Fibroblast of mammary gland (primary cell): ENCODE results near the gene TAPBP.
A peak's percentile ranks its signal among the peaks of the same experiment; 100 is the strongest.
"Not testable (repeated sequence)": the region's sequence is repeated elsewhere in the genome, so short reads cannot be mapped to it uniquely, and the experiment has no call there.

Experiments
- DNase-seq: peaks from one replicate; pipeline ENCODE4 v3.0.0-alpha.2; 2010; ENCODE audit warnings: low read depth
- H3K4me3 ChIP-seq: 2 replicates; pipeline ENCODE4 v1.5.1; 2011; ENCODE audit warnings: low read depth, mild to moderate bottlenecking, low read length, moderate library complexity; ENCODE audit not compliant: control insufficient read depth
- TF ChIP-seq, protein P1 (sequence below): conservative IDR thresholded peaks from 2 replicates; pipeline ENCODE4 v1.5.1; 2011; ENCODE audit warnings: low read depth, low read length, inconsistent platforms; ENCODE audit not compliant: control insufficient read depth, insufficient read depth

The TAPBP gene

DNA sequence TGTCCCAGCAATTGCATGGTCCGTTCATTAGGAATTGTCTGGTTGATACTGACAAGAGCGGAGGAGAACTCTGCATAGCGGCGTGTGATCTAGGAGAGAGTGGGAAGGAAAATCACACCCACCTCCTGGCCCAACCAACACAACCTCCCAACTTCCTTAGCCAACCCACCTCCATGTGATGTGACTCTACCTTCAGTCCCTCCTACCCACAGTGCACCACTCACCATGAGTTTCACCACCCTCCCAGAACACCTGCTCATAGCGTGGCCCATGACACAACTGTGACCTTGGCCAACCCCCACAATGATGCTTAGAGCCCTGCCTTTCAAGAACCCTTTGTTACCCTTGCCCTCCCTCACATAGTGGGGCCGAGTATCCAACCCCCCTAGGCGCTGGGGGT, 49.9 kb downstream of the TAPBP start:
- no peak for DNase-seq
- no peak overlapping the region for H3K4me3 ChIP-seq
- TF ChIP-seq, protein P1, sequence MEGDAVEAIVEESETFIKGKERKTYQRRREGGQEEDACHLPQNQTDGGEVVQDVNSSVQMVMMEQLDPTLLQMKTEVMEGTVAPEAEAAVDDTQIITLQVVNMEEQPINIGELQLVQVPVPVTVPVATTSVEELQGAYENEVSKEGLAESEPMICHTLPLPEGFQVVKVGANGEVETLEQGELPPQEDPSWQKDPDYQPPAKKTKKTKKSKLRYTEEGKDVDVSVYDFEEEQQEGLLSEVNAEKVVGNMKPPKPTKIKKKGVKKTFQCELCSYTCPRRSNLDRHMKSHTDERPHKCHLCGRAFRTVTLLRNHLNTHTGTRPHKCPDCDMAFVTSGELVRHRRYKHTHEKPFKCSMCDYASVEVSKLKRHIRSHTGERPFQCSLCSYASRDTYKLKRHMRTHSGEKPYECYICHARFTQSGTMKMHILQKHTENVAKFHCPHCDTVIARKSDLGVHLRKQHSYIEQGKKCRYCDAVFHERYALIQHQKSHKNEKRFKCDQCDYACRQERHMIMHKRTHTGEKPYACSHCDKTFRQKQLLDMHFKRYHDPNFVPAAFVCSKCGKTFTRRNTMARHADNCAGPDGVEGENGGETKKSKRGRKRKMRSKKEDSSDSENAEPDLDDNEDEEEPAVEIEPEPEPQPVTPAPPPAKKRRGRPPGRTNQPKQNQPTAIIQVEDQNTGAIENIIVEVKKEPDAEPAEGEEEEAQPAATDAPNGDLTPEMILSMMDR = no peak

DNA sequence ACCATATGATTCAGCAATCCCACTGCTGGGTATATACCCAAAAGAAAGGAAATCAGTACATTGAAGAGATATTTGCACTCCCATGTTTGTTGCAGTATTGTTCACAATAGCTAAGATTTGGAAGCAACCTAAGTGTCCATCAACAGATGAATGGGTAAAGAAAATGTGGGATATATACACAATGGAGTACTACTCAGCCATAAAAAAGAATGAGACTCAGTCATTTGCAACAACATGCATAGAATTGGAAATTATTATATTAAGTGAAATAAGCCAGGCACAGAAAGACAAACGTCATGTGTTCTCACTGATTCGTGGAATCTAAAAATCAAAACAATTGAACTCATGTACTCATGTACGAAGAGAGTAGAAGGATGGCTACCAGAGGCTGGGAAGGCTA, 51.4 kb downstream of the TAPBP start:
- not testable (repeated sequence) for H3K4me3 ChIP-seq, DNase-seq

DNA sequence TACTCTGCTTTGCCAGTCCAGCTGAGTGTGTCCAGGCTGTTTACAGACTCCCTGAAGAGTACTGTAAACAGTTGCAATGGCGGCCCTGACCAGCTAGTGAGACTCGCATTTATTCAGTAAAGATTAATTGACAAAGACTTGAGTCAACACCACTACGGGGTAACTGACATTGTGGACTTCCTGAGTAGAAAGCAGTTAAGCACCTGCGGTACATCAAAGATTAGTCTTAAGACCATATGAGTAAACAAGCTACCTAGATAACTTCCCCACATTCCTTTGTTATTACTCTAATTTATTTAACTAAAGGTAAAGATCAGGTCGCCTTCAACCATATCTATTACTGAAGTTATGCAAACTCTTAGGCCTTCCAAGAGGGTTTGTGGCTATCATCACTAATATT, 54.8 kb downstream of the TAPBP start:
- no peak overlapping the region for H3K4me3 ChIP-seq
- TF ChIP-seq, protein P1 = no peak
- DNase-seq = no peak

DNA sequence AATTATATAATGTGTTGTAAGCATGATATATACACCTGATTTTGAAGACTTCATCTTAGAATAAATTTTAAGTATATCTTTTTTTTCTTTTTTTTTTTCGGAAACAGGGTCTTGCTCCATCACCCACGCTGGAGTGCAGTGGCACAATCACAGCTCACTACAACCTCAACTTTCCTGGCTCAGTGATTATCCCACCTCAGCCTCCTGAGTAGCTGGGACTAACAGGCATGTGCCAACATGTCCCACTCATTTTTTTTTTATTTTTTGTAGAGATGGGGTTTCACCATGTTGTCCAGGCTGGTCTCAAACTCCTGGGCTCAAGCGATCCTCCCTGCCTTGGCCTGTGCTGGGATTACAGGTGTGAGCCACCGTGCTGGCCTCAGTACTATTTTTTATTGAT, 59.3 kb downstream of the TAPBP start:
- no peak for DNase-seq
- H3K4me3 ChIP-seq = no peak overlapping the region
- TF ChIP-seq, protein P1 = no peak

DNA sequence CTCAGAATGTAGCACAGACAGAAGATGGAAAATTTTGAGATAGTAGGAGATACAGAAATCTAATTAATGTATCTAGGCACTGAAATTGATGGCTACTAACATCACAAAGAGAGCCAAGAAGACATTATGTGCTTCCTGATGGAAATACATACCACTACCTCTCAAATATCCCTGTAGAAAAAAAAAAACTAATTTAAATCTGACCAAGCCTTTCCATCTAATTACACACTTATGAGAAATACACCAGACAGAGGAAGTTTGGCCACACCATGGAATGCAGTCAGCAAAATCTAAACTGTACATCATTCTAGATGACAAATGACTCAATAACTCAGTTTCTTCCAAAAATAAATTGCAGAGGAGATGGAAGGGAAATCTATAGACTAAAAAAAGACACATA, 61.1 kb downstream of the TAPBP start:
- TF ChIP-seq, protein P1 = no peak
- peak; percentile 48 for DNase-seq
- no peak overlapping the region for H3K4me3 ChIP-seq

DNA sequence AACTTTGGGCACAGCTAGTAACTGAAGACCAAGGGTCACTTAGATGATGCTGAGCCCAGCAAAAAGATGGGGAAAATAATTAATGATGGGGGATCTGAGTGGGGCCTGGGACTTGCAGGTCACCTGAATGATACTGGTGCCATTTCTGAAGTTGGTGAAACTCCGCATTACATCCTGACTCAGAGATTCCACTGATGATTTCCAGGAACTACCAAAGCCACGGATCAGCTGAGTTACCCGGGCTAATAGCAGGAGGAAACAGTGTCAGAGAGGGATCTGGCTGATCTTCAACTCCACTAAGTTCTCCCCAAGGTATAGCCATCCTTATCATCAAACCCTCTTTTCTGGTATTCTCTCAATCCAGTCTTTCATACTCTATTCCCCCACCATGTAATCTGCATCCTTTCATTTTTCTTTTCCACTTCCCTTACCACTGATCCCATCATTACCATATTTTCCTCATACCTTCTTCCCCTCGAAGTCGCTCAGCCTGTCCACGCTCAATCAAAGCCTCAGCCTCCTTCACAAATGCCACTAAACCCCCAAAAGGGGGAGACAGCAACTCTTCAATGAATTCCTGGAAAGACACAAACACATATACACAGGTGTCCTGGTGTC, 62.4 kb downstream of the TAPBP start:
- peak; percentile 40 for DNase-seq
- H3K4me3 ChIP-seq = no peak overlapping the region
- TF ChIP-seq, protein P1 = no peak

DNA sequence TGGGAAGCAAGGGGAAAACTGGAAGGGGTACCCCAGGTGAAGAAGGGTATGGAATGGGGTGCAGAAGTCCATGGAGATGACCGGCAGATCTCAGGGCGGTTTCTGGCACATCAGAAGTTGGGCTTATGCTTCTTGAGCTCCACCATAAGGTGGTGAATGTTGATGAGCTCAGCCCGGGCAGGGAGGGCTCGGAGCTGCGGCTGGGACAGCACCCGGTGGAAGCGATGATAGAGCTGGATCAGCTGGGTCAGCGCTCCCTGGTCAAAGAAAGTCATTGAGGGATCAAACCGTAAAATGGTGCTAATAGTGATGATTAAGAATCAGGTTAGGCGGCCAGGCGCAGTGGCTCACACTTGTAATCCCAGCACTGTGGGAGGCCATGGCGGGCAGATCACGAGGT, 63.1 kb downstream of the TAPBP start:
- TF ChIP-seq, protein P1 = no peak
- DNase-seq = no peak
- H3K4me3 ChIP-seq = no peak overlapping the region
